T-cell (primary cell): ENCODE data around the gene ENPP1. TPM values are rescaled to one million over a fixed set of nuclear protein-coding genes. Genes with fewer than 3 reads are reported as not detected.

Experiments used
- ATAC-seq, 4 experiments: fragments of 200-7000 bp in 3 of 4; fragments of 150-1000 bp in 1 of 4; cut with Tn5 transposase; replicated peaks in 1 of 4; 1 replicate in 3 of 4; 2 replicates in 1 of 4; pipeline ENCODE4 v1.10.0; 2021; ENCODE audit warnings: moderate library complexity in 3 of 4, mild to moderate bottlenecking in 2 of 4, moderate number of reproducible peaks in 1 of 4
- CTCF ChIA-PET, 2 donors: fragments of 300-600 bp; sonication (Branson Sonifier 250); formaldehyde crosslinking; loops; one replicate each; lab custom pipeline; 2022; ENCODE audit warnings: antibody characterized with exemption in 2 of 2; lab: Charles Lee
- POLR2A ChIA-PET, 2 donors: fragments of 300-600 bp; sonication (Branson Sonifier 250); formaldehyde crosslinking; loops; one replicate each; lab custom pipeline; 2022; ENCODE audit warnings: antibody characterized with exemption in 2 of 2; lab: Charles Lee
- DNase-seq, 35 experiments: peaks; one replicate each; pipeline versions ENCODE4 v3.0.0 to v3.0.0-alpha.2; 2013 to 2023
- H3K27ac ChIP-seq: one replicate; pipeline ENCODE4 v1.5.1; 2013; ENCODE audit warnings: low read length
- H3K27me3 ChIP-seq, 2 experiments: replicated peaks in 1 of 2; 1 replicate in 1 of 2; 2 replicates in 1 of 2; pipeline versions ENCODE4 v1.6.1 to v1.7.0; 2013; ENCODE audit warnings: low read length in 1 of 2, mixed read lengths in 1 of 2; ENCODE audit not compliant: control insufficient read depth in 2 of 2, insufficient read depth in 2 of 2; ENCODE audit errors: extremely low read depth in 1 of 2
- H3K36me3 ChIP-seq, 2 donors: 1 replicate in 1 of 2; 2 replicates in 1 of 2; pipeline versions ENCODE4 v1.6.1 to v1.7.0; 2013; ENCODE audit warnings: low read length in 1 of 2; ENCODE audit not compliant: control insufficient read depth in 2 of 2, insufficient read depth in 1 of 2; ENCODE audit errors: extremely low read depth in 1 of 2
- H3K4me1 ChIP-seq, 2 experiments: 1 replicate in 1 of 2; 2 replicates in 1 of 2; pipeline versions ENCODE4 v1.6.1 to v1.7.0; 2013; ENCODE audit warnings: low read length in 2 of 2, mixed read lengths in 1 of 2; ENCODE audit not compliant: insufficient read depth in 2 of 2, control insufficient read depth in 1 of 2; ENCODE audit errors: extremely low read depth in 1 of 2
- H3K4me3 ChIP-seq, 2 donors: 1 replicate in 1 of 2; 2 replicates in 1 of 2; pipeline versions ENCODE4 v1.5.1 to v1.7.0; 2013; ENCODE audit warnings: mild to moderate bottlenecking in 2 of 2, low read length in 1 of 2, moderate library complexity in 1 of 2; ENCODE audit not compliant: control insufficient read depth in 1 of 2; ENCODE audit errors: extremely low read depth in 1 of 2
- H3K9me3 ChIP-seq: 2 replicates; pipeline ENCODE4 v1.7.0; 2013
- H3K27ac Mint-ChIP-seq, 2 donors: one replicate each; pipeline ENCODE4 v1.8.0; 2020 to 2021; ENCODE audit warnings: mild to moderate bottlenecking in 2 of 2, mixed read lengths in 2 of 2
- H3K27me3 Mint-ChIP-seq, 2 donors: one replicate each; pipeline ENCODE4 v1.8.0; 2021 to 2022; ENCODE audit warnings: mixed read lengths in 2 of 2
- H3K36me3 Mint-ChIP-seq: one replicate; pipeline ENCODE4 v1.8.0; 2021; ENCODE audit warnings: mixed read lengths
- H3K4me1 Mint-ChIP-seq, 3 donors: one replicate each; pipeline ENCODE4 v1.8.0; 2020 to 2022; ENCODE audit warnings: mixed read lengths in 3 of 3, mild to moderate bottlenecking in 1 of 3
- H3K4me3 Mint-ChIP-seq, 3 donors: one replicate each; pipeline ENCODE4 v1.8.0; 2020 to 2022; ENCODE audit warnings: mild to moderate bottlenecking in 3 of 3, mixed read lengths in 3 of 3, moderate library complexity in 3 of 3
- H3K9me3 Mint-ChIP-seq, 3 donors: one replicate each; pipeline ENCODE4 v1.8.0; 2020 to 2022; ENCODE audit warnings: mixed read lengths in 3 of 3
- WGBS: methylation state at CpG from one replicate; pipeline ENCODE4 v1.1.5; 2013; ENCODE audit warnings: missing lambda C conversion rate; ENCODE audit not compliant: insufficient coverage; 5-methylcytosine and 5-hydroxymethylcytosine counted together
- total RNA-seq, 35 experiments: library from RNA in 6 of 35; stranded (reverse) in 6 of 35; fragments of 120-200 nt in 1 of 35; gene quantifications; one replicate each; pipeline versions ENCODE4 v1.2.1 to v1.2.4 and lab custom pipeline; 2013 to 2026

The ENPP1 gene
- total RNA-seq, 5 donors from 2014 or later (not counting 1 experiment from before 2014, with no cell fraction given) = 0.15 to 0.47 (median 0.35) TPM

- Mint-ChIP-seq H3K27me3 (peaks cover 2 to 15% of the 10 kb centered on the region in 2 donors), H3K4me1 (no peaks in the 10 kb centered on the region), H3K36me3 (no peaks in the 10 kb centered on the region), H3K9me3 (no peaks in the 10 kb centered on the region), H3K4me3 (no peak overlapping the region), H3K27ac (no peak overlapping the region)
- no peaks in the 10 kb centered on the region for H3K9me3 ChIP-seq
- no peak overlapping the region for H3K27ac ChIP-seq
- ChIA-PET CTCF (no interaction called here), POLR2A (no interaction called here)
- DNase-seq = no peak
- no peak for ATAC-seq
- peaks cover 0 to 5% of the 10 kb centered on the region in 2 experiments for H3K27me3 ChIP-seq
- WGBS = 100% methylated on average over 2 of the region's 4 CpGs
- no peaks in the 10 kb centered on the region for H3K4me1 ChIP-seq
- no peaks in the 10 kb centered on the region for H3K36me3 ChIP-seq
- no peak overlapping the region for H3K4me3 ChIP-seq
Observed at GRCh38 chr6:131764350-131764749, 43.5 kb upstream of the ENPP1 start.

- CTCF ChIA-PET = no interaction called here
- Histone ChIP-seq H3K9me3 (no peaks in the 10 kb centered on the region), H3K27ac (no peak overlapping the region), H3K4me1 (no peaks in the 10 kb centered on the region), H3K36me3 (no peaks in the 10 kb centered on the region), H3K27me3 (peaks cover 0 to 5% of the 10 kb centered on the region in 2 experiments), H3K4me3 (no peak overlapping the region)
- peaks cover 2 to 15% of the 10 kb centered on the region in 2 donors for H3K27me3 Mint-ChIP-seq
- POLR2A ChIA-PET = no interaction called here
- H3K27ac Mint-ChIP-seq = no peak overlapping the region
- ATAC-seq (no peak), DNase-seq (no peak)
- no peaks in the 10 kb centered on the region for H3K9me3 Mint-ChIP-seq
- H3K36me3 Mint-ChIP-seq = no peaks in the 10 kb centered on the region
- no peak overlapping the region for H3K4me3 Mint-ChIP-seq
- 74% methylated on average over 7 of the region's 9 CpGs for WGBS
- H3K4me1 Mint-ChIP-seq = no peaks in the 10 kb centered on the region
Observed at GRCh38 chr6:131765081-131765803, 42.6 kb upstream of the ENPP1 start.

DNA sequence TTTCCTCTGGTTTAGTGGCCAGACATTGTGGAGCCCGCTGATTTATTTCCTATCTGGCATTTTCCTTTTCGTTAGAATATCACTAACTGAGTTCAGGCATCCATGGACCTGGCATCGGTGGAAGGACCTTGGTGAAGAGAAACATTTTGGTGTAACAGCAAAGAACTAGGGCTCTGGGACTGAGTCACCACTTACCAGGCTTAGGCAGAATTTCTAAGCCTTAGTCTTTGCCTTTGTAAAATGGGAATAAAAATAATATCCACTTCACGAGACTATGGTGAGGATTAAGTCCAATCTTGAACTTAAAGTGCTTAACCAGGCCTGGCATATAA is 42.0 kb upstream of the ENPP1 start:
- DNase-seq (no peak), ATAC-seq (no peak)
- H3K27me3 ChIP-seq = peaks cover 0 to 5% of the 10 kb centered on the region in 2 experiments
- Mint-ChIP-seq H3K4me1 (no peaks in the 10 kb centered on the region), H3K36me3 (no peaks in the 10 kb centered on the region), H3K9me3 (no peaks in the 10 kb centered on the region), H3K4me3 (no peak overlapping the region), H3K27me3 (peaks cover 5 to 15% of the 10 kb centered on the region in 2 donors), H3K27ac (no peak overlapping the region)
- no peaks in the 10 kb centered on the region for H3K36me3 ChIP-seq
- CTCF ChIA-PET = no interaction called here
- POLR2A ChIA-PET = no interaction called here
- H3K9me3 ChIP-seq = no peaks in the 10 kb centered on the region
- no peaks in the 10 kb centered on the region for H3K4me1 ChIP-seq
- no peak overlapping the region for H3K27ac ChIP-seq
- 74% methylated on average over 2 of the region's 4 CpGs for WGBS
- H3K4me3 ChIP-seq = no peak overlapping the region

- no peaks in the 10 kb centered on the region for H3K4me1 Mint-ChIP-seq
- no peak overlapping the region for H3K27ac ChIP-seq
- H3K4me1 ChIP-seq = no peaks in the 10 kb centered on the region
- H3K4me3 ChIP-seq = no peak overlapping the region
- ATAC-seq (no peak), DNase-seq (no peak)
- POLR2A ChIA-PET = no interaction called here
- no peaks in the 10 kb centered on the region for H3K9me3 ChIP-seq
- H3K36me3 Mint-ChIP-seq = no peaks in the 10 kb centered on the region
- no peaks in the 10 kb centered on the region for H3K9me3 Mint-ChIP-seq
- peaks cover 0 to 5% of the 10 kb centered on the region in 2 experiments for H3K27me3 ChIP-seq
- WGBS = no CpG with 5 or more reads among the region's 2 CpGs
- CTCF ChIA-PET = interaction anchor here (0.5 to 0.6 kb wide), 3 partner anchors 71 to 1032 kb away, joined by 3 to 6 read pairs (median 4); no protein-coding TSS in a partner anchor
- no peaks in the 10 kb centered on the region for H3K36me3 ChIP-seq
- peaks cover 8 to 15% of the 10 kb centered on the region in 2 donors for H3K27me3 Mint-ChIP-seq
- H3K4me3 Mint-ChIP-seq = no peak overlapping the region
- no peak overlapping the region for H3K27ac Mint-ChIP-seq
Observed at GRCh38 chr6:131766631-131767030, 41.2 kb upstream of the ENPP1 start.

GRCh38 chr6:131768964-131769363 is 38.9 kb upstream of the ENPP1 start:
- Histone ChIP-seq H3K4me3 (no peak overlapping the region), H3K9me3 (no peaks in the 10 kb centered on the region), H3K27me3 (peaks cover 0 to 2% of the 10 kb centered on the region in 2 experiments), H3K4me1 (no peaks in the 10 kb centered on the region), H3K36me3 (no peaks in the 10 kb centered on the region), H3K27ac (no peak overlapping the region)
- no CpG with 5 or more reads among the region's 1 CpG for WGBS
- ChIA-PET POLR2A (no interaction called here), CTCF (no interaction called here)
- ATAC-seq (no peak), DNase-seq (no peak)
- Mint-ChIP-seq H3K4me1 (no peaks in the 10 kb centered on the region), H3K4me3 (no peak overlapping the region), H3K27me3 (peaks cover 8 to 20% of the 10 kb centered on the region in 2 donors), H3K27ac (no peak overlapping the region), H3K36me3 (no peaks in the 10 kb centered on the region), H3K9me3 (no peaks in the 10 kb centered on the region)

- Mint-ChIP-seq H3K27ac (no peak overlapping the region), H3K36me3 (no peaks in the 10 kb centered on the region), H3K9me3 (no peaks in the 10 kb centered on the region), H3K27me3 (peaks cover 9 to 20% of the 10 kb centered on the region in 2 donors), H3K4me3 (no peak overlapping the region), H3K4me1 (no peaks in the 10 kb centered on the region)
- DNase-seq (no peak), ATAC-seq (no peak)
- Histone ChIP-seq H3K9me3 (no peaks in the 10 kb centered on the region), H3K4me3 (no peak overlapping the region), H3K27me3 (peaks cover 0 to 2% of the 10 kb centered on the region in 2 experiments), H3K27ac (no peak overlapping the region), H3K36me3 (no peaks in the 10 kb centered on the region), H3K4me1 (no peaks in the 10 kb centered on the region)
- 83% methylated on average over 1 of the region's 15 CpGs for WGBS
- POLR2A ChIA-PET = no interaction called here
- CTCF ChIA-PET = no interaction called here
Observed at GRCh38 chr6:131769385-131770141, 38.3 kb upstream of the ENPP1 start.
